COR-L47 (cell line): ENCODE results near the gene SH2D3A.
"Not testable (repeated sequence)": the region's sequence is repeated elsewhere in the genome, so short reads cannot be mapped to it uniquely, and the experiment has no call there.

Source experiments
- DNase-seq: peaks from one replicate; lab custom pipeline; 2025; lab: John Stamatoyannopoulos, UW

The SH2D3A gene

GRCh38 chr19:6721773-6722172 lies 45.5 kb downstream of the SH2D3A start:
- no peak for DNase-seq

DNA sequence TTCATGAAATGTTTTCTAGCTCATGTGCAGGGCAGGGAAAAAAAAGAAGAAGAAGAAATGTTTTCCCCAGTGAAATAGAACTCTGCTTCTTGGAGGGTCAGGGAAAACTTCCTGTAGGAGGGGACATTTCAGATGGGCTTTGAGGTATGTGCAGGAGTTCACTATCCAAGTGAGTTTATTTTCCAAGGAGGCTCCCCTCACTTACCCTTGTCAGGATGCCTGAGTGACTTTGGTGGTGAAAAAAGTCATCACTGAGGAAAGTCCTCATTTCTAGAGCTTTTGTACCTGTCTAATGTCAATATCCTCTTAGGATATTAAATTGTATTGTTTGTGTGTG lies 46.1 kb downstream of the SH2D3A start:
- no peak for DNase-seq

GRCh38 chr19:6720369-6721137 lies 46.7 kb downstream of the SH2D3A start, which contains the start of gene C3:
C3 (minus strand) TSS chr19:6720650; CDS start chr19:6720589, 61 bp downstream.
- no peak for DNase-seq

GRCh38 chr19:6719992-6720368 lies 47.3 kb downstream of the SH2D3A start:
- no peak for DNase-seq

DNA sequence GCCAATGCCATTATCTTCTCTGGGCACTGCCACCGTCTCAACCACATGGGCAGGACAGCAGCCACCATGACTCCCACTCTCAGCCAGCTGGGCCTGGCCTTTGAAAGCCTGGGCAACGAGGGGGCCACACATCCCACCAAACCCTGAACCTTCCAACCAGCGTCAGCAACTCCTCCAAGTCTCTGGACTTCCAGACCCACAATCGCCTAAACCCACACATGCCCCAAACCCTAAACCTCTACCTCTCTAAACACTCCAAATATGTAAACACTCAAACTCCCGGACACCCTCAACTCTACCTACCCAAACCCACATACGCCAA lies 47.7 kb downstream of the SH2D3A start:
- DNase-seq: no peak

DNA sequence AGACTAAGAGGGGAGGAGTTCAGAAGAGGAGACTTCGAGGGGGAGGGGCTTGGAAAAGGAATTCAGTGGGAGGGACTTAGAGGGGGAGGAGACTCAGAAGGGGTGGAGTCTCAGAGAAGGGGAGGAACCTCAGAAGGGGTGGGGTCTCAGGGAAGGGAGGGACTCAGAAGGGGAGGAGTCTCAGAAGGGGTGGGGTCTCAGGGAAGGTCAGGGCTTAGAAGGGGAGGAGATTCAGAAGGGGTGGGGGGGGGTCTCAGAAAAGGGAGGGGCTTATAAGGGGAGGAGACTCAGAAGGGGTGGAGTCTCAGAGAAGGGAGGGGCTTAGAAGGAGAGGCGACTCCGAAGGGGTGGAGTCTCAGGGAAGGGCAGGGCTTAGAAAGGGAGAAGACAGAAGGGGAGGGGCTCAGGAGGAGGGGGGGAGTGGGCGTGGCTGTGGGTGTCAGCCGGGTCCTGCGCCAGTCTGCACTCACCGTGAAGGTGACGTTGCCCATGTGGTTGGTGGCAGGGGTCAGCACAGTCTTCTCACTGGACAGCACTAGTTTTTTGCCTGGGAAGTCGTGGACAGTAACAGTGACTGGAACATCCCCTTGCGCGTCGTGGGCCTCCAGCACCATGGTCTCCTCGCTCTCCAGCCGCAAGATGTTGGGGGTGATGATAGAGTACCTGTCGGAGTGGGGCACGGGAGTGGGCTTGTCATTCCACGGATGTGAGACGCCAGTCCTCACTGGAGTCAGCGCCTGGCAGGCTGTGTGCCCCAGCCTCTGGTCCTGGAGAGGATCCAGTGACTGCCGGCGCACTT lies 48.3 kb downstream of the SH2D3A start:
- DNase-seq: no peak

DNA sequence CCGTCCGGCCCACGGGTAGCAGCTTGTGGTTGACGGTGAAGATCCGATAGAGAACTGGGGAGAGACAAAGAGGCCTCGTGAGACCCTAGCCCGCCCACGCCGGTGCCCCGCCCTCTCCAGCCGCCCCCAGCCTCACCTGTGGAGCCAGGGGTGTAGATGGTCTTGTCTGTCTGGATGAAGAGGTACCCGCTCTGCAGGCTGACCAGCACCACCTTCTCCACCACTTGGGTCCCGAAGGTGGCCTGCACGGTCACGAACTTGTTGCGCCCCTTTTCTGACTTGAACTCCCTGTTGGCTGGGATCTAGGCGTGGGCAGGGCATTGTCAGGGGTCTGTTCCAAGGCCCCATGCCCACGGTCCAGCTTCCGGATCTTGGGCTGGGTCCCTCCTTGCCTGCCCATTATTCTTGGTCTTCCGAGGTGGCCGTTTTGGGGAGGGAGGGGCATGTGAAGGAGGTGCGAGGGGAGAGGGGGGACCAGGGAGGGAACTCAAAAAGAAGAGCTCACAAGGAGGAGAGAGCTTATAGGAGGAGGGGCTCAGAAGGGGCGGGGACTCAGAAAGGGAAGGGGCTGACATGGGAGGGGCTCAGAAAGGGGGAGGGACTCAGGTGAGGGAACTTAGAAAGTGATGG lies 49.0 kb downstream of the SH2D3A start:
- DNase-seq: no peak

DNA sequence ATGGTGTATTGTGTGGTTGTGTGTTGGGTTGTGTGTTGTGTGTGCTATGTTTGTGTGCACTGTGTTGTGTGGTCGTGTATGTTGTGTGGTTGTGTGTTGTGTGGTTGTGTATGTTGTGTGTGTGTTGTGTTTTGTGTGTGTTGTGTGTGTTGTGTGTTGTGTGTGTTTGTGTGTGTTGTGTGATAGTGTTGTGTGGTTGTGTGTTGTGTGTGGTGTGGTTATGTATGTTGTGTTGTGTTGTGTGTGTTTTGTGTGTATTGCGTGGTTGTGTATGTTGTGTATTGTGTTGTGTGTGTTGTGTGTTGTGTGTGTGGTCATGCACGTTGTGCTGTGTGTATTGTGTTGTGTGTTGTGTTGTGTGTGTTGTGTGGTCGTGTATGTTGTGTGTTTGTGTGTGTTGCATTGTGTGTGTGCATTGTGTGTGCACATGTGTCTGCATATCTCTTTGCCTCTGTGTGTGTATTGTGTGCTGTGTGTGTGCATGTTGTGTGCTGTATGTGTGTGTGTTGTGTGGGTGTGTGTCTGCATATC lies 49.7 kb downstream of the SH2D3A start:
- DNase-seq: no peak

DNA sequence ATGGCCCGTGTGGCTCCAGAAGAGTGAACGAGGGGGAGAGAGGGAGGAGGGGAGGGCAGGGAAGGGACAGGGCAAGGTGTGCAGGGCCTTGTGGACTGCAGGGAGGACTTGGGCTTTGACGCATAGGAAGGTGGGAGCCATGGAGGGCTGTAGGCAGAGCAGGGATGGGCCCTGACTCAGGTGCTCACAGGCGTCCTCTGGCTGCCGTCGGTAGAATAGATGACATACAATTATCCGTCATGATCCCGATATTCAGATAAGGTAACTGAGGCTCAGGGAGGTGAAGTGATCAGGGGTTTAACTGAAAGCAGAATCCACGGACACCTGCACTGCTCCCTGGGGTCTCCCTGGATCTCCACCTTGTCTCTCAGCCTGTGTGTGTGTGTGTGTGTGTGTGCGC lies 50.2 kb downstream of the SH2D3A start:
- DNase-seq: no peak

DNA sequence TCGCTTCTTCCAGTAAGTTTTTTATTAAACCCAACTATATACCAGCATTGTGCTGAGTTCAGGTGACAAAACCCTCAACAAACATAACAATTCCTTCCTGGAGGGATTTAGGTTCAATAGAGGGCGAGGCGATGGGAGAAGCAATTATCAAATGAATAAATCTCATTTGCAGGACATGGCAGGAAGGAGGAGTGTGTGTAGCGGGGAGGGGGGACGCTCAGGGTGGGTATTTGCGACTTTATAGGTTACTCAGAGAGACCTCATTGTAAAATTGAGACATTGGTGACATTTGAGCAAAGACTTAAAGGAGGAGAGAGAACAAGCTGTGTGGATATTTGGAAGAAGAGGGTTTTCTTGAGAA lies 50.6 kb downstream of the SH2D3A start:
- DNase-seq: no peak

DNA sequence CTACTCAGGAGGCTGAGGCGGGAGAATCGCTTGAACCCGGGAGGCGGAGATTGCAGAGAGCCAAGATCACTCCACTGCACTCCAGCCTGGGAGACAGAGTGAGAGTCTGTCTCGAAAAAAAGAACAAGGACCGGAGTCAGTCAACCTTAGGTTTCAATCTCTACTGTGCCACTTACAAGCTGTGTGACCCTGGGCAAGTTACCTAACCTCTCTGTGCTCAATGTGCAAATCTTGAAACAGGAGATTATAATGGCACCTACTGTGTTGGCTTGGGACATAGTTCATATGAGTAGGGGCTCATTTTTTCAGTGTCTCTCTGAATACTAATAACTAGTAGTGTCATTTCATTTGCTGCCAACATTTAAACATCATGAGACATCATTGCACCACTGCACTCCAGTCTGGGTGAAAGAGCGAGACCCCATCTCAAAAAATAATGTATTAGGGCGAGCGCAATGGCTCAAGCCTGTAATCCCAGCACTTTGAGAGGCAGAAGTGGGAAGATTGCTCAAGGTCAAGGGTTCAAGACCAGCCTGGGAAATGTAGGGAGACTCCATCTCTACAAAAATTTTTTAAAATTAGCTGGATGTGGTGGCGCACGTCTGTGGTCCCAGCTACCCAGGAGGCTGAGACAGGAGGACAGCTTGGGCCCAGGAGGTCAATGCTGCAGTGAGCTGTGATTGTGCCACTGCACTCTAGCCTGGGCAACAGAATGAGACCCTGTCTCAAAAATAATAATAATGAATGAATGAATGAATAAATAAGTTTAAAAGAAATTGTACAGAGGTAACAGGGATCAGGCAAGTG lies 52.3 kb downstream of the SH2D3A start:
- no peak for DNase-seq

DNA sequence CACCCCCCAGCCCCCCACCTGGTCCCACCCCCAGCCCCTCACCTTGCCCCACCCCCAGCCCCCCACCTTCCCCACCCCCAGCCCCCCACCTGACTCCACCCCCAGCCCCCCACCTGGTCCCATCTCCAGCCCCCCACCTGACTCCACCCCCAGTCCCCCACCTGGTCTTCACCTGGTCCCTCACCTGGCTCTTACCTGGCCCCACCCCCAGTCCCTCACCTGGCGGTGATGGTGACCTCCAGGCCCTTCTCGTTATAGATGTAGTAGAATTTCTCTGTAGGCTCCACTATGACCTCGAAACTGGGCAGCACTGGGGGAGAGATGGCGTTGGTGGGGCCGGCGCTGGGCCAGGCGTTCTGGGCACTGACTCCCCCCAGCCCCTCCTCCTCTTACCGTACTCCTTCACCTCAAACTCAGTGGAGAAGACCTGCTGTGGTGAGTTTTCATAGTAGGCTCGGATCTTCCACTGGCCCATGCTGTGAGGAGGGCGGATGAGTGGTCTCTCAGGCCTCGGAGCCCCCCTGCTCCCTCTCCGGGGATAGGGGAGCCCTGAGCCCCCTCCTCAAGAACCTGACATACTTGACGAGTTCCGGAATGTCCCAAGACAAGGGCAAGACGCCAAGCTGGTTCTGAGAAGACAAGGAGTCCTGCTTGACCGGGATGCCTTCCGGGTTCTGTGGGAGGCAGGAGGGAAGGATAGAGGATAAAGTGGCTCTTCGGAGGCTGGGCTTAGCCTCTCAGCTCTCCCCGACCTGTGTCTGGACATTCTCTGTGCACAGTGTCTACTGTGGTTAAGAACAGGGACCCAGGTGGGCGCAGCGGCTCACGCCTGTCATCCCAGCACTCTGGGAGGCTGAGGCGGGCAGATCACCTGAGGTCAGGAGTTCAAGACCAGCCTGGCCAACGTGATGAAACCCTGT lies 53.2 kb downstream of the SH2D3A start:
- DNase-seq: no peak

DNA sequence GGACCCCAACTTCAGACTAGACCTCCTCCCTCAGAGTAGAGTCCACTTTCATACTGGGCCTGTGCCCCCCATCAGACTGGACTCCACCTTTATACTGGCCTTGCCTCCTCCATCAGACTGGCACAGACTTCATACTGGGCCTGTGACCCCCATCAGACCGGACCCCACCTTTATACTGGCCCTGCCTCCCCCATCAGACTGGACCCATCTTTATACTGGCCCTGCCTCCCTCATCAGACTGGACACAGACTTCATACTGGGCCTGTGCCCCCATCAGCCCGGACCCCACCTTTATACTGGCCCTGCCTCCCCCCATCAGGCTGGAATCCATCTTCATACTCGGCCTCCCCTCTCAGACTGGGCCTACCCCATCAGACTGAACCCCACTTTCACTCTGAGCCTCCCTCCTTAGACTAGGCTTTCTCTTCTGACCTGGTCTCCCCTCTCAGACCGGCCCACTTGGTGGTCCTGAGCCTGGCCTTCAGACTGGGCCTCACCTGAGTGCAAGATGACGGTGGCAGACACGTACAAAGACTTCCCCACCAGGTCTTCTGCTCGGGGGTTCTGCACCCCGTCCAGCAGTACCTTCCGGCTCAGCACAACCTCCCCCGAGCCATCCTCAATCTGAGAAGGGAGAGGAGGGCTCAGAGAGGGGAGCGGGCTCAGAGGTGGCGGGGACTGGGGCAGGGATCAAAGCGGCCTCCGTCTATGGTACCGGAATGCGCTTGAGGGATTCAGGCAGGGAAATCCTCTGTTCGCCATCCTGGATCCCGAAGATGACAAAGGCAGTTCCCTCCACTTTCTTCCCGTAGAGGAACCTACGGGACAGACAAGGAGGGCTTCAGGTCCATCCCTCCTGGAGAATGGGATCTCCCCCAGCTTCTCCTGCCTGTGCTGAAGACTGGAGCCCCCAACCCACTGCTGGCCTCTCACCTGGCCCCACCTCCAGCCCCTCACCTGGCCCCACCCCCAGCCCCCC lies 54.3 kb downstream of the SH2D3A start:
- no peak for DNase-seq

- no peak for DNase-seq
Observed at GRCh38 chr19:6712231-6712630, 55.0 kb downstream of the SH2D3A start.

DNA sequence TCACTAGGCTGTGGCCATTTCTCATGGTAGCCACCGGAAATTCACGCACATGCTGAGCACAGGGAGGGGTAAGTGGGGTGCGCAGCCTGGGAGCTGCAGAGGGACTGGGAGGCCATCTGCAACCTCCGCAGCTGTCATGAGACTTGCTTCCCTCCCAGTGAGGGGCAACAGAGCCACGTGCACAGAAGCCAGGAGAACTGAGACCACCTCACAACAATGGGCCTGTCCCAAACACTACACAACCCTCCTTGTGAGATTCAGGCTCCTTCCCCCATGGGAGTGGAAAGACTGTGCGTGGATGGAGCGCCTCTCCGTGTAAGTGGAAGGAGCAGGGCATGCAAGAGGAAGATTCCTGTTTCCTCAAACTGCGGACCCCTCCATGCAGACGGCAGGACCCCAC lies 55.6 kb downstream of the SH2D3A start:
- DNase-seq: no peak

DNA sequence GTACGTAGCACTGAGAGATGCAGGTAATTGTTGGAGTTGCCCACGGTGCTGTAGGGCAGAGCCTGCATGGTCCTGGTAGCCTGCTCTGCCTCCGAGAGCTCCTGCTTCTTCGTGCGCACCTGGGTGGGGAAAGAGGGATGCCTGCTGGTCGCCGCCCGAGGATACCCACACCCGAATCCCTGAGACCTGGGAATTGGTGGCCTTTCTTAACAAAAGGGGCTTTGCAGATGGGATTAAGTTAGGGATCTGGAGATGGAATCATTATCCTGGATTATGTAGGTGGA lies 56.2 kb downstream of the SH2D3A start:
- DNase-seq: no peak

GRCh38 chr19:6710273-6711077 lies 56.8 kb downstream of the SH2D3A start:
- DNase-seq: no peak

DNA sequence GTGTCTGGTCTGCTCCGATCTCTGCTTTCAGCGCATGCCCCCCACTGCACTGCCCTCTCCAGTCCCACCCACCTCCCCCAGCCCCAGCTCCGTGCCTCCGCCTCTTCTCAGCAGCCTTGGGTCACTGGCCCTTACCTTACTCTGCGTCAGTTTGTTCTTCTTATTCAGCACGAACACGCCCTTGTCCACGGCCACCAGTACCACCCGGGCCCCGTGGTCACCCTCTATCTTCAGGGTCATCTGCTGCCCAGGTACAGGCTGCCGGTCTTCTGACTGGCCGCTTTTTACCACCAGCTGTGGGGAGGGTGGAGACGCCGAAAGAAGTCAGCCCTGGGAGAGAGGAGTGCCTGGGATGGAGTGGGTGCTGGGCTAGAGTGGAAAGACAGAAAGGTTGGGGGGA lies 57.7 kb downstream of the SH2D3A start:
- DNase-seq: no peak

- DNase-seq: not testable (repeated sequence)
Observed at GRCh38 chr19:6708913-6709312, 58.3 kb downstream of the SH2D3A start.
